Cerebellar cortex (tissue), 1 donor: Measurements from ENCODE around the gene SLC6A20.
"Not testable (repeated sequence)": the region's sequence is repeated elsewhere in the genome, so short reads cannot be mapped to it uniquely, and the experiment has no call there.

ENCODE experiments used
- DNase-seq: peaks from one replicate; pipeline ENCODE4 v3.0.0-alpha.2; 2015; ENCODE audit warnings: low spot score

Gene SLC6A20

GRCh38 chr3:45757141-45757540 lies 39.2 kb downstream of the SLC6A20 start:
- DNase-seq = not testable (repeated sequence)

GRCh38 chr3:45756055-45756454 lies 40.3 kb downstream of the SLC6A20 start:
- DNase-seq = no peak

- DNase-seq = no peak
Observed at GRCh38 chr3:45754461-45754860, 41.9 kb downstream of the SLC6A20 start.

- no peak for DNase-seq
Observed at GRCh38 chr3:45753095-45753494, 43.2 kb downstream of the SLC6A20 start.

- DNase-seq = peak; percentile 64
Observed at GRCh38 chr3:45751537-45752242, 44.6 kb downstream of the SLC6A20 start.

- DNase-seq = no peak
Observed at GRCh38 chr3:45749880-45750279, 46.5 kb downstream of the SLC6A20 start.

GRCh38 chr3:45749036-45749600 lies 47.2 kb downstream of the SLC6A20 start:
- DNase-seq = not testable (repeated sequence)

GRCh38 chr3:45748068-45748467 lies 48.3 kb downstream of the SLC6A20 start:
- DNase-seq = no peak

- no peak for DNase-seq
Observed at GRCh38 chr3:45746777-45747622, 49.3 kb downstream of the SLC6A20 start.

- DNase-seq = no peak
Observed at GRCh38 chr3:45746165-45746776, 50.1 kb downstream of the SLC6A20 start.

GRCh38 chr3:45742461-45743089 lies 53.8 kb downstream of the SLC6A20 start:
- no peak for DNase-seq

- DNase-seq = no peak
Observed at GRCh38 chr3:45741742-45742460, 54.4 kb downstream of the SLC6A20 start.

GRCh38 chr3:45741247-45741646 lies 55.1 kb downstream of the SLC6A20 start:
- DNase-seq = no peak

- DNase-seq = no peak
Observed at GRCh38 chr3:45739991-45740390, 56.3 kb downstream of the SLC6A20 start.

GRCh38 chr3:45737234-45737633 lies 59.1 kb downstream of the SLC6A20 start:
- no peak for DNase-seq

- no peak for DNase-seq
Observed at GRCh38 chr3:45736707-45737106, 59.6 kb downstream of the SLC6A20 start.

GRCh38 chr3:45730409-45731154 lies 65.8 kb downstream of the SLC6A20 start:
- DNase-seq = no peak

GRCh38 chr3:45729614-45730013 lies 66.7 kb downstream of the SLC6A20 start:
- DNase-seq = no peak

GRCh38 chr3:45724911-45725310 lies 71.4 kb downstream of the SLC6A20 start:
- no peak for DNase-seq

- no peak for DNase-seq
Observed at GRCh38 chr3:45719655-45720487, 76.5 kb downstream of the SLC6A20 start.
